HL-60 (cell line): ENCODE data around the gene ANKRD39.

ENCODE experiments used
- CTCF ChIP-seq: IDR thresholded peaks from one replicate; pipeline ENCODE4 v1.5.1; 2011; ENCODE audit warnings: low read length, control low read depth, inconsistent platforms; ENCODE audit not compliant: insufficient read depth
- GABPA ChIP-seq: IDR thresholded peaks from 2 replicates; pipeline ENCODE4 v1.6.1; 2012; ENCODE audit warnings: low read depth
- POLR2AphosphoS5 ChIP-seq: IDR thresholded peaks from 2 replicates; pipeline ENCODE4 v1.6.1; 2012; ENCODE audit warnings: low read depth
- REST ChIP-seq: IDR thresholded peaks from 2 replicates; pipeline ENCODE4 v1.6.1; 2012; ENCODE audit warnings: low read depth; ENCODE audit not compliant: insufficient replicate concordance
- SPI1 ChIP-seq: IDR thresholded peaks from 2 replicates; pipeline ENCODE4 v1.6.1; 2012; ENCODE audit warnings: low read depth, mild to moderate bottlenecking, borderline replicate concordance

- TF ChIP-seq CTCF (no peak), POLR2AphosphoS5 (no peak), GABPA (no peak), SPI1 (no peak), REST (no peak)
Observed at GRCh38 chr2:96822786-96823185, 35.0 kb downstream of the ANKRD39 start.
